ENCODE data around the gene DSCAM.

DNA sequence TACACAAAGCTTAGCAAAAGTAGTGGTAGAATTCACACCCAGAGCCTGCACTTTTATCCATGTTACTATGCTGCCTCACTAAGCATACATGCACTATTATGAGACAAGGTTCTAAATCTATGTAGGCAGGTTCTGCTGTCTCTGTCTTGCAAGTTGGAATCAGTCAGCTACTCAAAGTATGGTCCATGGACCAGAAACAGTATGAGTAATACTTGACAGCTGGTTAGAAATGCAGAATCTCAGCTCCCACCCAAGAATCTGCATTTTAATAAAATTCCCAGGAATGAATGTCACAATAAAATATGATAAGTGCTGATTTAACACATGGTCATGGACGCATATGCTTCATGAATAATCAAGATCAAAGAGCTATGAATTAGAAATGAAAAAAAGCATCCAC lies 50.5 kb downstream of the DSCAM start:
- TF ChIP-seq NR1H2 (CRISPR knock-in tag; IDR thresholded peaks at IDR 0.05): no peak
- TF ChIP-seq, protein P1, sequence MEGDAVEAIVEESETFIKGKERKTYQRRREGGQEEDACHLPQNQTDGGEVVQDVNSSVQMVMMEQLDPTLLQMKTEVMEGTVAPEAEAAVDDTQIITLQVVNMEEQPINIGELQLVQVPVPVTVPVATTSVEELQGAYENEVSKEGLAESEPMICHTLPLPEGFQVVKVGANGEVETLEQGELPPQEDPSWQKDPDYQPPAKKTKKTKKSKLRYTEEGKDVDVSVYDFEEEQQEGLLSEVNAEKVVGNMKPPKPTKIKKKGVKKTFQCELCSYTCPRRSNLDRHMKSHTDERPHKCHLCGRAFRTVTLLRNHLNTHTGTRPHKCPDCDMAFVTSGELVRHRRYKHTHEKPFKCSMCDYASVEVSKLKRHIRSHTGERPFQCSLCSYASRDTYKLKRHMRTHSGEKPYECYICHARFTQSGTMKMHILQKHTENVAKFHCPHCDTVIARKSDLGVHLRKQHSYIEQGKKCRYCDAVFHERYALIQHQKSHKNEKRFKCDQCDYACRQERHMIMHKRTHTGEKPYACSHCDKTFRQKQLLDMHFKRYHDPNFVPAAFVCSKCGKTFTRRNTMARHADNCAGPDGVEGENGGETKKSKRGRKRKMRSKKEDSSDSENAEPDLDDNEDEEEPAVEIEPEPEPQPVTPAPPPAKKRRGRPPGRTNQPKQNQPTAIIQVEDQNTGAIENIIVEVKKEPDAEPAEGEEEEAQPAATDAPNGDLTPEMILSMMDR (IDR thresholded peaks at IDR 0.05): no peak
- TF ChIP-seq, protein P2, sequence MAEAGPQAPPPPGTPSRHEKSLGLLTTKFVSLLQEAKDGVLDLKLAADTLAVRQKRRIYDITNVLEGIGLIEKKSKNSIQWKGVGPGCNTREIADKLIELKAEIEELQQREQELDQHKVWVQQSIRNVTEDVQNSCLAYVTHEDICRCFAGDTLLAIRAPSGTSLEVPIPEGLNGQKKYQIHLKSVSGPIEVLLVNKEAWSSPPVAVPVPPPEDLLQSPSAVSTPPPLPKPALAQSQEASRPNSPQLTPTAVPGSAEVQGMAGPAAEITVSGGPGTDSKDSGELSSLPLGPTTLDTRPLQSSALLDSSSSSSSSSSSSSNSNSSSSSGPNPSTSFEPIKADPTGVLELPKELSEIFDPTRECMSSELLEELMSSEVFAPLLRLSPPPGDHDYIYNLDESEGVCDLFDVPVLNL (CRISPR knock-in tag; IDR thresholded peaks at IDR 0.05; ENCODE audit: borderline replicate concordance, low read depth): no peak
- TF ChIP-seq, protein P3, sequence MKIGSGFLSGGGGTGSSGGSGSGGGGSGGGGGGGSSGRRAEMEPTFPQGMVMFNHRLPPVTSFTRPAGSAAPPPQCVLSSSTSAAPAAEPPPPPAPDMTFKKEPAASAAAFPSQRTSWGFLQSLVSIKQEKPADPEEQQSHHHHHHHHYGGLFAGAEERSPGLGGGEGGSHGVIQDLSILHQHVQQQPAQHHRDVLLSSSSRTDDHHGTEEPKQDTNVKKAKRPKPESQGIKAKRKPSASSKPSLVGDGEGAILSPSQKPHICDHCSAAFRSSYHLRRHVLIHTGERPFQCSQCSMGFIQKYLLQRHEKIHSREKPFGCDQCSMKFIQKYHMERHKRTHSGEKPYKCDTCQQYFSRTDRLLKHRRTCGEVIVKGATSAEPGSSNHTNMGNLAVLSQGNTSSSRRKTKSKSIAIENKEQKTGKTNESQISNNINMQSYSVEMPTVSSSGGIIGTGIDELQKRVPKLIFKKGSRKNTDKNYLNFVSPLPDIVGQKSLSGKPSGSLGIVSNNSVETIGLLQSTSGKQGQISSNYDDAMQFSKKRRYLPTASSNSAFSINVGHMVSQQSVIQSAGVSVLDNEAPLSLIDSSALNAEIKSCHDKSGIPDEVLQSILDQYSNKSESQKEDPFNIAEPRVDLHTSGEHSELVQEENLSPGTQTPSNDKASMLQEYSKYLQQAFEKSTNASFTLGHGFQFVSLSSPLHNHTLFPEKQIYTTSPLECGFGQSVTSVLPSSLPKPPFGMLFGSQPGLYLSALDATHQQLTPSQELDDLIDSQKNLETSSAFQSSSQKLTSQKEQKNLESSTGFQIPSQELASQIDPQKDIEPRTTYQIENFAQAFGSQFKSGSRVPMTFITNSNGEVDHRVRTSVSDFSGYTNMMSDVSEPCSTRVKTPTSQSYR (CRISPR knock-in tag; IDR thresholded peaks at IDR 0.05): no peak
